GM12892 (cell line): ENCODE measurements around the gene DGKE.

ENCODE experiments used
- POLR2A ChIP-seq: IDR thresholded peaks from 2 replicates; pipeline ENCODE4 v1.6.1; 2011; ENCODE audit warnings: low read depth, low read length, control low read depth
- TAF1 ChIP-seq: IDR thresholded peaks from 2 replicates; pipeline ENCODE4 v1.6.1; 2011; ENCODE audit warnings: low read depth, mild to moderate bottlenecking, control low read depth, low read length, borderline replicate concordance

GRCh38 chr17:56834380-56835263 lies 671 bp downstream of the DGKE start:
- TF ChIP-seq POLR2A (peak; percentile 8; the same call in 1 of the 2 replicates), TAF1 (no peak)
